ENCODE measurements around the gene GRAMD1A. TPM values are rescaled to one million over a fixed set of nuclear protein-coding genes. Genes with fewer than 3 reads are reported as not detected.

GRAMD1A gene
- total RNA-seq, 3 donors from 2014 or later (not counting 1 experiment from before 2014, with no cell fraction given) = 57.6 to 80.3 (median 66.6) TPM

DNA sequence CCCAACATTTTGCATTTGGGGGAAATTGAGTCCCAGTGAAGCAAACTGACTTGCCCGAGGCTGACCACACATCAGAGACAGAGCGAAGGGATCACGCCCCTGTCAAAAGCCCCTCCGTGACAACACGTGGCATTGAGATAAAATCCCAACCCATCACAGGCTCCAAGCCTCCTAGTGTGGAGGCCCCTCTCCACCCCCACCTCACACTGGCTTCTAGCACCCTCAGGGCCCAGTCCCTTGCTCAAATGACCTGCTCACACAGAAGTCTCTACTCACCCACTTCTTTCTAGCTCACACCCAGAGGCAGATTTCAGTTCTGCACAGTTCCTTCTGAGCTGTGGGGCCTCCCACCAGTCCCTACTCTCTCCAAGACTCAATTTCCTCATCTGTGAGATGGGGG lies 51.7 kb downstream of the GRAMD1A start:
- TF ChIP-seq, protein P1, sequence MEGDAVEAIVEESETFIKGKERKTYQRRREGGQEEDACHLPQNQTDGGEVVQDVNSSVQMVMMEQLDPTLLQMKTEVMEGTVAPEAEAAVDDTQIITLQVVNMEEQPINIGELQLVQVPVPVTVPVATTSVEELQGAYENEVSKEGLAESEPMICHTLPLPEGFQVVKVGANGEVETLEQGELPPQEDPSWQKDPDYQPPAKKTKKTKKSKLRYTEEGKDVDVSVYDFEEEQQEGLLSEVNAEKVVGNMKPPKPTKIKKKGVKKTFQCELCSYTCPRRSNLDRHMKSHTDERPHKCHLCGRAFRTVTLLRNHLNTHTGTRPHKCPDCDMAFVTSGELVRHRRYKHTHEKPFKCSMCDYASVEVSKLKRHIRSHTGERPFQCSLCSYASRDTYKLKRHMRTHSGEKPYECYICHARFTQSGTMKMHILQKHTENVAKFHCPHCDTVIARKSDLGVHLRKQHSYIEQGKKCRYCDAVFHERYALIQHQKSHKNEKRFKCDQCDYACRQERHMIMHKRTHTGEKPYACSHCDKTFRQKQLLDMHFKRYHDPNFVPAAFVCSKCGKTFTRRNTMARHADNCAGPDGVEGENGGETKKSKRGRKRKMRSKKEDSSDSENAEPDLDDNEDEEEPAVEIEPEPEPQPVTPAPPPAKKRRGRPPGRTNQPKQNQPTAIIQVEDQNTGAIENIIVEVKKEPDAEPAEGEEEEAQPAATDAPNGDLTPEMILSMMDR (IDR thresholded peaks at IDR 0.05) = no peak
- H3K4me3 ChIP-seq (ENCODE audit: low read length) = no peak overlapping the region
- Mint-ChIP-seq H3K36me3 (no peaks in the 10 kb centered on the region), H3K4me1 (no peaks in the 10 kb centered on the region), H3K4me3 (no peak overlapping the region), H3K9me3 (no peaks in the 10 kb centered on the region), H3K27ac (no peak overlapping the region), H3K27me3 (ENCODE audit: low read depth in 2 of 2) (peaks cover 9 to 12% of the 10 kb centered on the region in 2 donors)
- intact Hi-C loops (cut with micrococcal nuclease) = no loop called here
- no peaks in the 10 kb centered on the region for H3K4me1 ChIP-seq (ENCODE audit: control insufficient read depth, insufficient read depth, low read length)
- no peak for ATAC-seq
- H3K36me3 ChIP-seq (ENCODE audit: control insufficient read depth, insufficient read depth, low read length) = no peaks in the 10 kb centered on the region
- no peaks in the 10 kb centered on the region for H3K9me3 ChIP-seq (ENCODE audit: control insufficient read depth, insufficient read depth, low read length)
- no peaks in the 10 kb centered on the region for H3K27me3 ChIP-seq (ENCODE audit: control insufficient read depth, insufficient read depth, low read length)
- no peak for DNase-seq
- 92% methylated on average over 5 of the region's 5 CpGs for WGBS (ENCODE audit: insufficient coverage)
- H3K27ac ChIP-seq (ENCODE audit: low read length) = no peak overlapping the region

DNA sequence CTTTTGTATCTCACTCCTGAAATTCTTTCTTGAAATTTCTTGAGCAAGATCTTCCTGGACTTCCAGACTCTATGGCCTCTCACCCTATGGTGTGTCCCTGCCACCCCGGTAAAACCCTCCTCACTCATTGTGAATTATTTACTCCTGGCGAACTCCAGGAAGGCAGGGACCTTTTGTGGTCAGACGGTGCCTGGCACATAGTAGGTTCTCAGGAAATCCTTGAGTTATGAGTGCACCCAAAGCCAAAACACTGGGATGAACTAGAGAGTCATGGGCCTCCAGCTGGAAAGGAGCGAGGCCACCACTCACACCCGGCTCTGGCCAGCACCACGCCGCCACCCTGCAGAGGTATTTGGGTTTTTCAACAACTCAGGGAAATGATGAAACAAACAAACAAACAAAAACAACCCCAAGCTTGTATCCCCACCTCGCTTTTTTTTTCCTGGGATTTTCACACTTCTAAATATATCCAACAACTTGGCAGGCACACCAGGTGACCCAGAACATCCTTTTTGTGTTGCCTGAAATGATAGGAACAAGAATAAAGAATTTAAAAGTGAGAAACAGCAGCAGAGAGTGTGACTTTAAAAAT lies 52.6 kb downstream of the GRAMD1A start:
- H3K27me3 Mint-ChIP-seq (ENCODE audit: low read depth in 2 of 2) = peaks cover 10 to 12% of the 10 kb centered on the region in 2 donors
- no peaks in the 10 kb centered on the region for H3K36me3 Mint-ChIP-seq
- Histone ChIP-seq H3K36me3 (ENCODE audit: control insufficient read depth, insufficient read depth, low read length) (no peaks in the 10 kb centered on the region), H3K4me1 (ENCODE audit: control insufficient read depth, insufficient read depth, low read length) (no peaks in the 10 kb centered on the region), H3K9me3 (ENCODE audit: control insufficient read depth, insufficient read depth, low read length) (no peaks in the 10 kb centered on the region), H3K27ac (ENCODE audit: low read length) (no peak overlapping the region), H3K4me3 (ENCODE audit: low read length) (no peak overlapping the region), H3K27me3 (ENCODE audit: control insufficient read depth, insufficient read depth, low read length) (no peaks in the 10 kb centered on the region)
- H3K9me3 Mint-ChIP-seq = no peaks in the 10 kb centered on the region
- DNase-seq = no peak
- TF ChIP-seq, protein P1 (IDR thresholded peaks at IDR 0.05) = no peak
- H3K27ac Mint-ChIP-seq = no peak overlapping the region
- no peak for ATAC-seq
- H3K4me3 Mint-ChIP-seq = no peak overlapping the region
- intact Hi-C loops (cut with micrococcal nuclease) = no loop called here
- H3K4me1 Mint-ChIP-seq = no peaks in the 10 kb centered on the region
- WGBS (ENCODE audit: insufficient coverage) = 88% methylated on average over 8 of the region's 8 CpGs

DNA sequence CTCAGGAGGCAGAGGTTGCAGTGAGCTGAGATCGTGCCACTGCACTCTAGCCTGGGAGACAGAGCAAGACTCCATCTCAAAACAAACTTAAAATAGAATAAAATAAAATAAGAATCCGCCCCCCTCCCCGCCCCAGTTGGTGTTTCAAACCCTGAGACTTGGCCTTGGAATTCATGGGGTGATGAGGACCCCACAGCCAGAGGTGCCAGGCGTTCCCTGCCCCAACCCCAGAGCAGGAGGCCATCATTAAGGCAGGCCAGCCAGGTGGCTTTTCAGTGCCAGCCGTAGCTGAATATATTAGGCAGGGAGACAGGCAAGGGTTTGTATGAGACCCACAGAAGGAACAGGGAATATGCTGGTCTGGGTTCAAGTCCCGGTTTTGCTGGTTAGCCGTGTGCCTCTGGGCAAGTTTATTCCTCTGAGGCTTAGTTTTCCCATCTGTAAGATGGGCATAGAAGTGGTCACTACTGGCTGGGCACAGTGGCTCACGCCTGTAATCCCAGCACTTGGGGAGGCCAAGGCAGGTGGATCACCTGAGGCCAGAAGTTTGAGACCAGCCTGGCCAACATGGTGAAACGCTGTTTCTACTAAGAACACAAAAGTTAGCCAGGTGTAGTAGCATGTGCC lies 53.7 kb downstream of the GRAMD1A start:
- intact Hi-C loops (cut with micrococcal nuclease) = no loop called here
- Mint-ChIP-seq H3K9me3 (no peaks in the 10 kb centered on the region), H3K27ac (no peak overlapping the region), H3K36me3 (no peaks in the 10 kb centered on the region), H3K27me3 (ENCODE audit: low read depth in 2 of 2) (peaks cover 8 to 10% of the 10 kb centered on the region in 2 donors), H3K4me3 (no peak overlapping the region), H3K4me1 (no peaks in the 10 kb centered on the region)
- Histone ChIP-seq H3K9me3 (ENCODE audit: control insufficient read depth, insufficient read depth, low read length) (no peaks in the 10 kb centered on the region), H3K27ac (ENCODE audit: low read length) (no peak overlapping the region), H3K27me3 (ENCODE audit: control insufficient read depth, insufficient read depth, low read length) (no peaks in the 10 kb centered on the region), H3K36me3 (ENCODE audit: control insufficient read depth, insufficient read depth, low read length) (no peaks in the 10 kb centered on the region), H3K4me1 (ENCODE audit: control insufficient read depth, insufficient read depth, low read length) (no peaks in the 10 kb centered on the region), H3K4me3 (ENCODE audit: low read length) (no peak overlapping the region)
- TF ChIP-seq, protein P1 (IDR thresholded peaks at IDR 0.05) = no peak
- ATAC-seq = no peak
- 90% methylated on average over 9 of the region's 9 CpGs for WGBS (ENCODE audit: insufficient coverage)
- no peak for DNase-seq

DNA sequence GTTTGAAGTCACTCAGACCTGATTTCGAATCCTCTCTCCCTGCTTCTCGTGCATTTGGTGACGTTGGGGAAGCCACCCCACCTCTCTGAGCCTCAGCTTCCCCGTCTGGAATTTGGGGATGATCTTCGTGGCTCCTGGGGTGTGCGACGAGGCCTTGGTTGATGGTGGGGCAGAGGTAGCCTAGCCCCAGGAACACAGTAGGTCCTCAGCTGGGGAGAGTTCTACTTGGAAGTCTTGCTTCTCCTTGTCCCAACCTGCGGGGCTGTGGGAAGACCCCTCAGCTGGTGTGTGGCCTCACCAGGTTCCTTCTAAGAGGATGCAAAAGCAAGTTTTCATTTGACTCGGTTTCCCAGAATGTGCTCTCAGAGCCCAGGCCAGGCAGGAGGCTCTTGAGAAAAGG lies 54.5 kb downstream of the GRAMD1A start:
- ATAC-seq (no peak), DNase-seq (no peak)
- Mint-ChIP-seq H3K9me3 (no peaks in the 10 kb centered on the region), H3K4me1 (no peaks in the 10 kb centered on the region), H3K36me3 (no peaks in the 10 kb centered on the region), H3K4me3 (no peak overlapping the region), H3K27me3 (ENCODE audit: low read depth in 2 of 2) (peaks cover 6 to 10% of the 10 kb centered on the region in 2 donors), H3K27ac (no peak overlapping the region)
- intact Hi-C loops (cut with micrococcal nuclease) = no loop called here
- Histone ChIP-seq H3K4me3 (ENCODE audit: low read length) (no peak overlapping the region), H3K4me1 (ENCODE audit: control insufficient read depth, insufficient read depth, low read length) (no peaks in the 10 kb centered on the region), H3K27ac (ENCODE audit: low read length) (no peak overlapping the region), H3K9me3 (ENCODE audit: control insufficient read depth, insufficient read depth, low read length) (no peaks in the 10 kb centered on the region), H3K27me3 (ENCODE audit: control insufficient read depth, insufficient read depth, low read length) (no peaks in the 10 kb centered on the region), H3K36me3 (ENCODE audit: control insufficient read depth, insufficient read depth, low read length) (no peaks in the 10 kb centered on the region)
- 87% methylated on average over 9 of the region's 9 CpGs for WGBS (ENCODE audit: insufficient coverage)
- TF ChIP-seq, protein P1 (IDR thresholded peaks at IDR 0.05) = no peak
